Vagina (tissue), 2 donors: Measurements from ENCODE around the gene PLXDC1. TPM values are rescaled to one million over a fixed set of nuclear protein-coding genes. Genes with fewer than 3 reads are reported as not detected.
"Not testable (repeated sequence)": the region's sequence is repeated elsewhere in the genome, so short reads cannot be mapped to it uniquely, and the experiment has no call there.

Source experiments
- DNase-seq, 2 donors: peaks; one replicate each; pipeline ENCODE4 v3.0.0-alpha.2; 2017; ENCODE audit errors: extremely low spot score in 2 of 2
- H3K27ac ChIP-seq: fragments of 200-600 bp; sonication (generic); one replicate; pipeline ENCODE4 v1.5.1; 2019
- H3K27me3 ChIP-seq: fragments of 200-600 bp; sonication (generic); one replicate; pipeline ENCODE4 v1.5.1; 2019
- H3K36me3 ChIP-seq, 2 donors: fragments of 200-600 bp; sonication (generic); one replicate each; pipeline ENCODE4 v1.5.1; 2017 to 2019
- H3K4me1 ChIP-seq: fragments of 200-600 bp; sonication (generic); one replicate; pipeline ENCODE4 v1.5.1; 2019
- H3K4me3 ChIP-seq, 2 donors: fragments of 200-600 bp; sonication (generic); 1 replicate in 1 of 2; 2 replicates in 1 of 2; pipeline ENCODE4 v1.5.1; 2016 to 2019
- H3K9me3 ChIP-seq: fragments of 200-600 bp; sonication (generic); one replicate; pipeline ENCODE4 v1.5.1; 2019
- CTCF ChIP-seq, 3 experiments: fragments of 450-650 bp in 2 of 3; fragments of 200-600 bp in 1 of 3; sonication (generic) in 1 of 3; IDR thresholded peaks; one replicate each; pipeline ENCODE4 v1.5.1; 2017 to 2019; ENCODE audit warnings: antibody characterized with exemption in 3 of 3, mild to moderate bottlenecking in 2 of 3, moderate library complexity in 2 of 3
- POLR2A ChIP-seq, 2 donors: fragments of 450-650 bp; IDR thresholded peaks; one replicate each; pipeline ENCODE4 v1.6.1; 2017; ENCODE audit warnings: antibody characterized with exemption in 2 of 2, mild to moderate bottlenecking in 2 of 2, moderate library complexity in 2 of 2
- POLR2AphosphoS5 ChIP-seq, 2 donors: sonication (generic); formaldehyde crosslinking; IDR thresholded peaks; one replicate each; pipeline ENCODE4 v1.9.0; 2017; ENCODE audit warnings: antibody characterized with exemption in 2 of 2, mild to moderate bottlenecking in 2 of 2, low read depth in 1 of 2; ENCODE audit not compliant: insufficient read depth in 1 of 2
- intact Hi-C: fragments of 100-400 bp; cut with DNase I; formaldehyde crosslinking; loops from one replicate; pipeline ENCODE4 v1.15.1; 2023
- total RNA-seq: library from RNA; depleted of rRNA; stranded (reverse); fragments of >200 nt; gene quantifications from one replicate; pipeline ENCODE4 v1.2.3, GENCODE V29; 2016

The PLXDC1 gene
- total RNA-seq, 1 donor from 2014 or later: 6.6 TPM

DNA sequence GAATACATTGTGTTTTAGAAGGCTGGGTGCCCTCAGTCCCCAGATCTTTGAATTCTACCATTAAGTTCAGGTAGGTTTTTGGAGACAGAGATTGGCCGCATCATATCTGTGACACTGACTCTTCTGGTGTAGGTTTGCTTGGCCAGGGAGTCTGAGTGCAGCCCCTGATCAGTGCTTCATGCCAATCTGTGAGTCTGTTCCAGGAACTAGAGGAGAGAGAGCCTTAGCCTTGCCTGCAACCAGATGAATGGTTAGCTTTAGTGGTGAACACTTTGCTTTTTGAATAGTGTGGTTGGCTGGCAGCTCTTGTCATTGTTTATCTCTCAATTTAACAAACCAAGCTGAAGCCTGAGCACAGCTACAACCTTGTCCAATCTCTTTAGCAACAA lies 87.8 kb downstream of the PLXDC1 start:
- H3K27ac ChIP-seq: peak overlapping the region; percentile 2
- H3K27me3 ChIP-seq: no peaks in the 10 kb centered on the region
- intact Hi-C loops: no loop called here
- H3K4me3 ChIP-seq: no peak overlapping the region
- H3K4me1 ChIP-seq: peaks cover 34% of the 10 kb centered on the region
- H3K36me3 ChIP-seq: no peaks in the 10 kb centered on the region
- TF ChIP-seq POLR2AphosphoS5 (IDR thresholded peaks at IDR 0.05; ENCODE audit: insufficient read depth in 1 of 2, low read depth in 1 of 2) (no peak), CTCF (IDR thresholded peaks at IDR 0.05) (no peak), POLR2A (IDR thresholded peaks at IDR 0.05) (no peak)
- DNase-seq: no peak
- no peaks in the 10 kb centered on the region for H3K9me3 ChIP-seq

DNA sequence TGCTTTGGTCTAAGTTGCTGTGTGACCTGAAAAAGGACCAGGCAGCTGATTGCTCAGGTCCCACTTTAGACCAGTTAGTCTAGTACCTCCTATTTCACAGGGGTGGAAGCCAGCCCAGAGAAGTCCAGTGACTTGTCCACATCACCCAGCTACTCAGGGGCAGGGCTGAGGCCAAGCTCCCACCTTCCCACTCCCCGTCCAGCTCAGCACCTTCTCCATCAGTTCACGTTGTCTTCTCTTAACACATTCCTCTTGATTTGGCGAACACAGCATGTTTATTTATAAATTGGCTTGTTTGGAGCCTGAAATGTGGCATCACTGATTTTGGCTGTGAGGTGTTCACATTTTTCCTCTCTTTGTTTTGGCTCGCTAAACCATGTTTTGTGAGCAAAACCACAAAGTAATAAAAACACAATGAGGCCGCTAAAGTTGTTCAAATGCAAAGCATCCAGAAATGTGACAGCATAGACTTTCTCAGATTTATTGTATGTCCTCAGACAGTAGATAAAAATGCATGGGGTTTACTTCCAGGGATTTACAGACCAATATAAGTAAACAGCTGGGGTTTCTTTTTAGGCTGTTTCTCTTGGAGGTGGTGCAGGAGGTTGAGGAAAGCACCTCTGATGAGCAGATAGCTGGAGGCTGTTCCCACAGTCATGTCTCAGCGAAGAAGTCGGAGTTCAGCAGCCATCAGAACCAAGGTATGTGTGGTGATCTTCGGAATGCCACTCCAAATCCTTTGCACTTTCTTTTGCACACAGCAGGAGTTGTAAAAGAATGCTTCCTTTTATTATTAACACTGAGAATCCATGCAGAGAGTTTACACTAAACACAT lies 88.4 kb downstream of the PLXDC1 start:
- H3K27ac ChIP-seq: peak overlapping the region; percentile 2
- no peaks in the 10 kb centered on the region for H3K36me3 ChIP-seq
- no peak for DNase-seq
- H3K4me3 ChIP-seq: no peak overlapping the region
- intact Hi-C loops: no loop called here
- peaks cover 34% of the 10 kb centered on the region for H3K4me1 ChIP-seq
- no peak for TF ChIP-seq POLR2AphosphoS5 (IDR thresholded peaks at IDR 0.05; ENCODE audit: insufficient read depth in 1 of 2, low read depth in 1 of 2)
- TF ChIP-seq CTCF (IDR thresholded peaks at IDR 0.05): no peak
- no peak for TF ChIP-seq POLR2A (IDR thresholded peaks at IDR 0.05)
- no peaks in the 10 kb centered on the region for H3K9me3 ChIP-seq
- H3K27me3 ChIP-seq: no peaks in the 10 kb centered on the region

- H3K36me3 ChIP-seq: no peaks in the 10 kb centered on the region
- H3K4me3 ChIP-seq: no peak overlapping the region
- intact Hi-C loops: no loop called here
- H3K27me3 ChIP-seq: no peaks in the 10 kb centered on the region
- H3K9me3 ChIP-seq: no peaks in the 10 kb centered on the region
- TF ChIP-seq CTCF (IDR thresholded peaks at IDR 0.05) (no peak), POLR2AphosphoS5 (IDR thresholded peaks at IDR 0.05; ENCODE audit: insufficient read depth in 1 of 2, low read depth in 1 of 2) (no peak), POLR2A (IDR thresholded peaks at IDR 0.05) (no peak)
- no peak for DNase-seq
- H3K4me1 ChIP-seq: peaks cover 17% of the 10 kb centered on the region
- H3K27ac ChIP-seq: no peak overlapping the region
Measured at GRCh38 chr17:39058524-39058923, 92.9 kb downstream of the PLXDC1 start.

DNA sequence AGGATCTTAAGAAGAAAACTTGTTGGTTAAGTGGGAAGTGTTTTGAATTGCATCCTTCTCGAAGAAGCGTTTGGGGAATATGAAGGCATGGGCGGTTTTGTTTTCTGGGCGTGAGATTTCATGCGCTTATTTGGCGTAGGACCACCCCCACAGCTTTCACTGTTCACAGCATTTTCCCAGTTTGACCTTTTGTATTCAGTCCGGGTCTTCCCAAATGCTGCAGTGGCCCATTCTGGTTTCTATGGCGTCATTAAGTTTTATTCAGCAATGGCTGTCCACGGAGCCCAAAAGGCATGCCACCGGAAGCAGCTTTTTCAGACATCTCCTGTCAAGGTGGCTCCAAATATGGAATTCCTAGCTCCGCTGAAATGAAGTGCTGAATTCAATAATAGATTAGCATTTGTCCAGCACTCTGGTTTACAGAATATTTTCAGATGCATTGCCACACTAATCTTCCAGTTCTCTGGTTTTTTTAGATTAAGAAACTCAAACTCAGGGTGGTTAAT lies 93.7 kb downstream of the PLXDC1 start:
- H3K36me3 ChIP-seq: no peaks in the 10 kb centered on the region
- no peak for TF ChIP-seq CTCF (IDR thresholded peaks at IDR 0.05)
- no peak for DNase-seq
- H3K9me3 ChIP-seq: no peaks in the 10 kb centered on the region
- no peaks in the 10 kb centered on the region for H3K27me3 ChIP-seq
- H3K27ac ChIP-seq: no peak overlapping the region
- intact Hi-C loops: no loop called here
- H3K4me3 ChIP-seq: peak overlapping the region; percentile 40 to 58
- H3K4me1 ChIP-seq: peaks cover 9% of the 10 kb centered on the region

DNA sequence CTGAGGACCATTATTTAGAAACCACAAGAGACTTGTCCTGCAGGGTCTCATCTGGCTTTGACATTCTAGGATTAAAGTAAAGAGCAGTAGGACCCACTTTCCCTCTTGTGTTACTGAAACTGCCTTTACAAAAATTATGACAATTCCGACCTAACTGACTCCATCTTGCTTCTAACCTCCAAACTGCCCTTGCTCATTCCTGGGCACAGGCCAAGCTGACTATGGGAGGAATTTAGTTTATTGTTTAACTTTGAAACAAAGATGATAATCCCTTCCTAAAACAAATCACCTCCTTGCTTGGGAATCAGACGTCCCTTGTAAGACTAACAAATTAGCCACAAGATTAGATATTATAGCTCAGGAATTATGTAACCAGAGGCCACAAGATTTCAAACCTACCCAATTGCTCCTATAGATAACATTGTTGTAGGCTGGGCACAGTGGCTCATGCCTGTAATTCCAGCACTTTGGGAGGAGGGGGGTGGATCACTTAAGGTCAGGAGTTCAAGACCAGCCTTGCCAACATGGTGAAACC lies 97.3 kb downstream of the PLXDC1 start:
- no peaks in the 10 kb centered on the region for H3K27me3 ChIP-seq
- H3K4me1 ChIP-seq: peaks cover 9% of the 10 kb centered on the region
- no peak for DNase-seq
- intact Hi-C loops: no loop called here
- H3K27ac ChIP-seq: no peak overlapping the region
- H3K36me3 ChIP-seq: no peaks in the 10 kb centered on the region
- TF ChIP-seq CTCF (IDR thresholded peaks at IDR 0.05) (no peak), POLR2A (IDR thresholded peaks at IDR 0.05) (no peak), POLR2AphosphoS5 (IDR thresholded peaks at IDR 0.05; ENCODE audit: insufficient read depth in 1 of 2, low read depth in 1 of 2) (no peak)
- H3K4me3 ChIP-seq: no peak overlapping the region
- no peaks in the 10 kb centered on the region for H3K9me3 ChIP-seq

- H3K36me3 ChIP-seq, H3K27ac ChIP-seq, H3K4me1 ChIP-seq, H3K9me3 ChIP-seq, H3K4me3 ChIP-seq, intact Hi-C loops, H3K27me3 ChIP-seq, DNase-seq: not testable (repeated sequence)
Measured at GRCh38 chr17:39052423-39052822, 99.0 kb downstream of the PLXDC1 start.
